Sigmoid colon (tissue), 3 donors: ENCODE results near the gene CENPV.

ENCODE experiments used
- CTCF ChIP-seq, 4 experiments: fragments of 450-650 bp in 3 of 4; fragments of 200-600 bp in 1 of 4; IDR thresholded peaks; one replicate each; pipeline ENCODE4 v1.5.1; 2016 to 2019; ENCODE audit warnings: antibody characterized with exemption in 4 of 4, mild to moderate bottlenecking in 3 of 4, moderate library complexity in 2 of 4
- POLR2A ChIP-seq, 2 donors: fragments of 450-650 bp; IDR thresholded peaks; one replicate each; pipeline ENCODE4 v1.6.1; 2016; ENCODE audit warnings: antibody characterized with exemption in 2 of 2, mild to moderate bottlenecking in 2 of 2, moderate library complexity in 2 of 2

DNA sequence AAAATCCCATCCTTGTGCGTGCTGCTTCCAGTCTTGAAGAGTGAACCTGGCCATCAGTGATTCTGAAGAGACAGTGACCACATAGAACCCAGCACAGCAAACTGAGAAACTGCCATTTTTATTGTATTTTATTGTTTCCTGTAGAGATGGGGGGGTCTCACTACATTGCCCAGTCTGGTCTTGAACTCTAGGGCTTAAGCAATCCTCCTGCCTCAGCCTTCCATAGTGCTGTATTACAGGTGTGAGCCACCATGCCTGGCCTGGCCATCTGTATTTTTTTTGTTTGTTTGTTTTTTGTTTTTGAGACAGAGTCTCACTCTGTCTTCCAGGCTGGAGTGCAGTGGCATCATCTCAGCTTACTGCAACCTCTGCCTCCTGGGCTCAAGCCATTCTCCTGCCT is 13.9 kb downstream of the CENPV start:
- TF ChIP-seq CTCF (IDR thresholded peaks at IDR 0.05) (no peak), POLR2A (IDR thresholded peaks at IDR 0.05) (no peak)
